Mesendoderm (in vitro differentiated cells): ENCODE data around the gene DAB2IP.

Experiments
- DNase-seq: peaks from one replicate; pipeline ENCODE4 v3.0.0; 2013
- H2AK5ac ChIP-seq: 2 replicates; pipeline ENCODE4 v1.6.1; 2013; ENCODE audit warnings: low read length, inconsistent platforms
- H2BK120ac ChIP-seq: 2 replicates; pipeline ENCODE4 v1.6.1; 2013; ENCODE audit warnings: low read depth, mild to moderate bottlenecking, low read length, moderate library complexity, mixed read lengths
- H2BK15ac ChIP-seq: replicated peaks from 2 replicates; pipeline ENCODE4 v1.6.1; 2013; ENCODE audit warnings: low read depth, mild to moderate bottlenecking, moderate library complexity
- H2BK5ac ChIP-seq: 2 replicates; pipeline ENCODE4 v1.6.1; 2013; ENCODE audit warnings: low read length, inconsistent platforms
- H3K18ac ChIP-seq: 2 replicates; pipeline ENCODE4 v1.6.1; 2013; ENCODE audit warnings: mild to moderate bottlenecking, low read length, mixed read lengths
- H3K23ac ChIP-seq: one replicate; pipeline ENCODE4 v1.6.1; 2013; ENCODE audit warnings: low read length
- H3K27ac ChIP-seq: 2 replicates; pipeline ENCODE4 v1.5.1; 2013; ENCODE audit warnings: low read depth, mild to moderate bottlenecking, inconsistent platforms, low read length, moderate library complexity
- H3K27me3 ChIP-seq: 2 replicates; pipeline ENCODE4 v1.6.1; 2013; ENCODE audit warnings: low read length, control low read depth, mild to moderate bottlenecking, inconsistent platforms; ENCODE audit not compliant: insufficient read depth, poor library complexity
- H3K36me3 ChIP-seq: 2 replicates; pipeline ENCODE4 v1.6.1; 2013; ENCODE audit warnings: low read length, inconsistent platforms; ENCODE audit not compliant: control insufficient read depth, insufficient read depth
- H3K4ac ChIP-seq: one replicate; pipeline ENCODE4 v1.6.1; 2013; ENCODE audit warnings: low read depth, mild to moderate bottlenecking, low read length, moderate library complexity
- H3K4me1 ChIP-seq: 2 replicates; pipeline ENCODE4 v1.6.1; 2013; ENCODE audit warnings: low read depth, low read length, inconsistent platforms; ENCODE audit not compliant: control insufficient read depth
- H3K4me2 ChIP-seq: 2 replicates; pipeline ENCODE4 v1.6.1; 2013; ENCODE audit warnings: low read length
- H3K4me3 ChIP-seq: 2 replicates; pipeline ENCODE4 v1.5.1; 2013; ENCODE audit warnings: mild to moderate bottlenecking, low read length
- H3K56ac ChIP-seq: one replicate; pipeline ENCODE4 v1.6.1; 2013; ENCODE audit warnings: low read length
- H3K79me1 ChIP-seq: 2 replicates; pipeline ENCODE4 v1.6.1; 2013; ENCODE audit warnings: low read length, inconsistent platforms
- H3K79me2 ChIP-seq: 2 replicates; pipeline ENCODE4 v1.6.1; 2013; ENCODE audit warnings: mild to moderate bottlenecking, low read length; ENCODE audit not compliant: control insufficient read depth, insufficient read depth
- H3K9ac ChIP-seq: 2 replicates; pipeline ENCODE4 v1.6.1; 2013; ENCODE audit warnings: low read length, inconsistent platforms
- H4K5ac ChIP-seq: one replicate; pipeline ENCODE4 v1.6.1; 2013; ENCODE audit warnings: low read length
- H4K8ac ChIP-seq: one replicate; pipeline ENCODE4 v1.6.1; 2013; ENCODE audit warnings: low read depth, mild to moderate bottlenecking, control low read depth, low read length, moderate library complexity
- WGBS: extraction: QIAGEN DNeasy Blood & Tissue Kit; methylation state at CpG from one replicate; pipeline ENCODE4 v1.1.7; 2013; ENCODE audit warnings: low lambda C conversion rate, missing lambda C conversion rate; ENCODE audit not compliant: insufficient coverage; ENCODE audit errors: extremely low coverage; 5-methylcytosine and 5-hydroxymethylcytosine counted together

The DAB2IP gene

GRCh38 chr9:121721770-121722169, 70.3 kb downstream of the DAB2IP start:
- no peak overlapping the region for H3K27ac ChIP-seq
- DNase-seq: no peak
- H3K79me2 ChIP-seq: peaks cover 9% of the 10 kb centered on the region
- no peak overlapping the region for H2AK5ac ChIP-seq
- no peak overlapping the region for H3K4ac ChIP-seq
- H3K4me3 ChIP-seq: no peak overlapping the region
- H4K5ac ChIP-seq: no peak overlapping the region
- H2BK15ac ChIP-seq: no peak overlapping the region
- no peaks in the 10 kb centered on the region for H3K4me1 ChIP-seq
- no peak overlapping the region for H3K23ac ChIP-seq
- peaks cover 41% of the 10 kb centered on the region for H3K79me1 ChIP-seq
- no peak overlapping the region for H2BK120ac ChIP-seq
- no peak overlapping the region for H3K18ac ChIP-seq
- H3K27me3 ChIP-seq: no peaks in the 10 kb centered on the region
- no peak overlapping the region for H3K4me2 ChIP-seq
- no peak overlapping the region for H2BK5ac ChIP-seq
- no peaks in the 10 kb centered on the region for H3K36me3 ChIP-seq
- H3K9ac ChIP-seq: no peak overlapping the region
- no peak overlapping the region for H3K56ac ChIP-seq
- WGBS: no CpG with 5 or more reads among the region's 7 CpGs
- H4K8ac ChIP-seq: no peak overlapping the region

- Histone ChIP-seq H3K4ac (no peak overlapping the region), H2BK15ac (no peak overlapping the region), H3K27me3 (no peaks in the 10 kb centered on the region), H3K4me1 (peaks cover 2% of the 10 kb centered on the region), H3K23ac (no peak overlapping the region), H3K4me3 (no peak overlapping the region), H3K4me2 (no peak overlapping the region), H3K27ac (no peak overlapping the region), H3K18ac (no peak overlapping the region), H3K56ac (no peak overlapping the region), H2BK120ac (no peak overlapping the region), H4K8ac (no peak overlapping the region), H2AK5ac (no peak overlapping the region), H4K5ac (no peak overlapping the region), H2BK5ac (no peak overlapping the region), H3K9ac (no peak overlapping the region), H3K79me1 (peaks cover 41% of the 10 kb centered on the region), H3K36me3 (no peaks in the 10 kb centered on the region), H3K79me2 (peaks cover 12% of the 10 kb centered on the region)
- no CpG with 5 or more reads among the region's 21 CpGs for WGBS
- DNase-seq: no peak
These were observed 73.8 kb downstream of the DAB2IP start for GRCh38 chr9:121725008-121725775.

DNA sequence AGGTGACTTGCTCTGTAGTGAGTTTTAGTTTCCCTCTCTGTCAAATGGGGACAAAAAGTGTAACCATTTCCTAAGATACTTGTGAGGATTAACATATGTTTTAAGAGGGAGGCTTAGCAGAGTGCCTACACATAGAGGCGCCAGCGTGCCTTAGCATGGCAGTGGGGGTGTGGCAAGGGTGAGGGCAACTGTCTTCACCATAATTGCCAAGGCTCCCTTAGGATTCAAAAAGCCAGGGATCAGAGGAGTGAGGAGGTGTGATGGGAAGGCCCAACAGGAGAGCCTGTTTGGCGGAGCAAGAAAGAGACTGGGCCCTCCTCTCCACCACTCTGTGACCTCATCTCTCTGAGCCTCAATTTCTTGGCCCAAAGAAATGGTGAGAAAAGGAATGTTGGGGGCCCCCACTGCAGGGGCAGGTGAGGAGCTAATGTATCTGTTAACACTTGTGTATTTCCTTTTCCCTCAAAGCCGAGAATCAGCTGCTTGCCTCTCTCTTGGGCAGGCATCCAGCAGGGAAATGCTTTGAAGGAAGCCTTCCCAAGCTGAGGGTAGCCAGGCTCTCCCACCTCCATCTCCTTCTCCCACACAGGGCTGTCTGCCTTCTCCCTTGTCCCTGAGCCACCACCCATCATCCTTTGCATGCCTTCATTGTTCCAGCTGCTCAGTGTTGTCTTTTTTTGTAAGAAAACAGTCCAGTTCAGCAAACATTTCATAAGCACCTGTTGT, 76.0 kb downstream of the DAB2IP start:
- Histone ChIP-seq H4K8ac (no peak overlapping the region), H3K56ac (no peak overlapping the region), H3K4ac (no peak overlapping the region), H2BK15ac (no peak overlapping the region), H3K27me3 (no peaks in the 10 kb centered on the region), H3K27ac (no peak overlapping the region), H3K79me2 (peaks cover 14% of the 10 kb centered on the region), H2BK120ac (no peak overlapping the region), H4K5ac (no peak overlapping the region), H3K36me3 (no peaks in the 10 kb centered on the region), H3K4me1 (peaks cover 2% of the 10 kb centered on the region), H2AK5ac (no peak overlapping the region), H3K4me3 (no peak overlapping the region), H3K4me2 (no peak overlapping the region), H3K79me1 (peaks cover 53% of the 10 kb centered on the region), H3K9ac (no peak overlapping the region), H3K18ac (no peak overlapping the region), H3K23ac (no peak overlapping the region), H2BK5ac (no peak overlapping the region)
- WGBS: no CpG with 5 or more reads among the region's 4 CpGs
- DNase-seq: no peak

DNA sequence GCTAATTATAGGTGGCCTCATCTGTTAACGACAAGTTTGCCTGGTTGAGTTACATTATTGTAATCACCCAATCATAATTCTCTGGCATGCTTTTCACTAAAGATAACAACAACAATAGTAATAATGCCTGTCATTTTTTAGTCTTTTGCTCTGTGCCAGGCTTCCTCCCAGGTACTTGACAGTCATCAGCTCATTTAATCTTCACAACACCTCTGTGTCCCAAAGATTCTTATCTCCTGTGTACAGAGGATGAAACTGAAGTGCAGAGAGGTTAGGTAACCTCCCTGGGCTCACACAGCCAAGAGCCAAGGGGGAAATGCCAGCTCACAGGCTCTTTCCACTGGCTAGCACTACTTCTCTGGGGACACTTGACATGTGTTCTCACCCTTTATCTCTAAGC, 77.5 kb downstream of the DAB2IP start:
- H3K79me2 ChIP-seq: peaks cover 13% of the 10 kb centered on the region
- no peak overlapping the region for H2BK5ac ChIP-seq
- H3K18ac ChIP-seq: no peak overlapping the region
- H3K9ac ChIP-seq: no peak overlapping the region
- no peak overlapping the region for H2BK120ac ChIP-seq
- no peak overlapping the region for H3K4me3 ChIP-seq
- H3K4ac ChIP-seq: no peak overlapping the region
- H3K23ac ChIP-seq: no peak overlapping the region
- peaks cover 49% of the 10 kb centered on the region for H3K79me1 ChIP-seq
- no peaks in the 10 kb centered on the region for H3K27me3 ChIP-seq
- no peak for DNase-seq
- no peak overlapping the region for H3K4me2 ChIP-seq
- no peaks in the 10 kb centered on the region for H3K36me3 ChIP-seq
- no peak overlapping the region for H3K56ac ChIP-seq
- no peak overlapping the region for H3K27ac ChIP-seq
- WGBS: no CpG with 5 or more reads among the region's 1 CpG
- H2AK5ac ChIP-seq: no peak overlapping the region
- no peak overlapping the region for H4K8ac ChIP-seq
- H3K4me1 ChIP-seq: peaks cover 2% of the 10 kb centered on the region
- H4K5ac ChIP-seq: no peak overlapping the region
- H2BK15ac ChIP-seq: no peak overlapping the region

DNA sequence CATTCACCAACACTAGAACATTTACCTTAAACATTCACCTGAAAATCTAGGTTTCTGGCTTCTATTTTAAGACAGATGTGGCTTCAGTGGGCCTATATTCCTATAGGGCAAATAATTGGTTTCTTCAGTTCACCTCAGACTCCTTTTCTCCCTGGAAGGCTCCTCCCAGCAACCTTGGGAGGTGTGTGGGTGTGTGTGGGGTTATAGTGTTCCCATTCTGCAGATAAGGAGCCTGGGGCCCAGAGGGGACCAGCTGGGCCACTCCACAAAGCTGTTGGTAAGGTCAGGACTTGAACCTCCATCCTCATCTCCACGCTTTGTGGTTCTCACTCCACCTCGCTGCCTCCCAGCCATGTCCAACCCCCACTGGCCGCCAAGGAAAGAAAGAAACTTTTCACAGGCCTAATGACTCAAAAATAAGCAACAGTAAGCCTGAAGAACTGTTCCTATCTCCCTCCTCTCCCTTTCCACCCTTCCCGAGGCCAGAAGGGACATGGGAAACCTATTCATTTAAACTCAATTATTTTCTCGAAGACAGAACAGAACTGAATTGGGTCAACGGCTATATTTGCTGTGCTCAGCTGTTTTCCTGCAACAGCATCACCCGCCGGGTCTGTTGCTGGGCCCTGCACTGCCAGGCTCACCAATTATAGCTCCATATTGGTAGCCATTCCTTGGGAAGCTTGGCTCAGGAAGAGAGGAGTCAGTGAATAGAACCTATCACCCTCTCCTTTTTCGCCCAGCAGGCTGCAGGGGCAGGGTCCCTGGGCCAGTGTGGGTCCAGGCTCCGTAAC, 78.5 kb downstream of the DAB2IP start:
- no peak overlapping the region for H3K4me3 ChIP-seq
- H4K8ac ChIP-seq: no peak overlapping the region
- H3K79me2 ChIP-seq: peaks cover 13% of the 10 kb centered on the region
- no peak overlapping the region for H3K9ac ChIP-seq
- H3K4me1 ChIP-seq: peaks cover 6% of the 10 kb centered on the region
- no peak overlapping the region for H4K5ac ChIP-seq
- no peak overlapping the region for H2BK5ac ChIP-seq
- no peak overlapping the region for H3K23ac ChIP-seq
- H3K4me2 ChIP-seq: no peak overlapping the region
- H2AK5ac ChIP-seq: no peak overlapping the region
- DNase-seq: no peak
- H3K18ac ChIP-seq: no peak overlapping the region
- no peak overlapping the region for H2BK120ac ChIP-seq
- peaks cover 46% of the 10 kb centered on the region for H3K79me1 ChIP-seq
- no peak overlapping the region for H2BK15ac ChIP-seq
- H3K27ac ChIP-seq: no peak overlapping the region
- H3K56ac ChIP-seq: no peak overlapping the region
- no peaks in the 10 kb centered on the region for H3K36me3 ChIP-seq
- H3K4ac ChIP-seq: no peak overlapping the region
- no CpG with 5 or more reads among the region's 10 CpGs for WGBS
- H3K27me3 ChIP-seq: no peaks in the 10 kb centered on the region
